ENCODE results near the gene GARNL3. TPM values are rescaled to one million over a fixed set of nuclear protein-coding genes. Genes with fewer than 3 reads are reported as not detected.

Gene GARNL3
- total and polyA plus RNA-seq, 2 donors (not counting 3 experiments of a cell fraction or from before 2014, with no cell fraction given): 1.4 to 8.3 TPM

DNA sequence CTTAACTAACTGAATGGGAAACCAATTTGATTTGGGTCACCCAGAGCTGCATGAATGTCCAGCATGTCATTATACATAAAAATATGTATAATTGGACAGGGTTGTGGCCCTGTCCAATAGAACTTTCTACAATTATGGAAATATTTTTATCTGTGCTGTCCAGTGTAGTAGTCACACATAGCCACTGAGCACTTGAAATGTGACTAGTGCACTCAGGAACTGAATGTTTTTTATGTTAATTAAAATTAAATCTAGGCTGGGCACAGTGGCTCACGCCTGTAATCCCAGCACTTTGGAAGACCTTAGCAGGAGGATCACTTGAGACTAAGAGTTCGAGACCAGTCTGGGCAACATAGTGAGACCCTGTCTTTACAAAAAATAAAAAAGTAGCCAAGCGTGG is 18.6 kb downstream of the GARNL3 start:
- Histone ChIP-seq H3K79me2 (ENCODE audit: control insufficient read depth, insufficient read depth, low read length) (no peaks in the 10 kb centered on the region), H3K27me3 (ENCODE audit: control insufficient read depth in 2 of 2, insufficient read depth in 2 of 2, low read length in 2 of 2) (no peaks in the 10 kb centered on the region), H3K9ac (replicated peaks; ENCODE audit: extremely low read depth, insufficient read depth, low read length) (no peak overlapping the region), H3K9me1 (replicated peaks; ENCODE audit: control insufficient read depth, extremely low read depth, insufficient read depth, low read length) (no peaks in the 10 kb centered on the region), H2AFZ (ENCODE audit: low read depth, low read length) (no peak overlapping the region), H3K36me3 (ENCODE audit: control insufficient read depth in 2 of 2, extremely low read depth in 1 of 2, insufficient read depth in 2 of 2, low read length in 2 of 2) (no peaks in the 10 kb centered on the region), H4K20me1 (replicated peaks; ENCODE audit: control insufficient read depth, extremely low read depth, insufficient read depth, low read length) (no peaks in the 10 kb centered on the region), H3K27ac (ENCODE audit: insufficient read depth, low read depth, low read length) (no peak overlapping the region), H3K4me3 (replicated peaks in 1 of 3; ENCODE audit: insufficient read depth in 1 of 3, low read depth in 1 of 3, low read length in 3 of 3) (no peak overlapping the region), H3K4me1 (ENCODE audit: control insufficient read depth, extremely low read depth, insufficient read depth, low read length) (no peaks in the 10 kb centered on the region), H3K4me2 (ENCODE audit: insufficient read depth, low read length) (no peak overlapping the region), H3K9me3 (replicated peaks; ENCODE audit: control insufficient read depth, insufficient read depth, low read length) (no peaks in the 10 kb centered on the region)
- BruUV-seq (replicated peaks): no TSS peak
- ChIA-PET POLR2A (no interaction called here), CTCF (interaction anchor here (1.3 to 2.4 kb wide), 2 partner anchors 26 to 65 kb away, joined by 3 to 14 read pairs; no protein-coding TSS in a partner anchor)
- intact Hi-C loops (cut with micrococcal nuclease): no loop called here
- FAIRE-seq (no peak), DNase-seq (ENCODE audit: low read depth, low spot score) (no peak)
- TF ChIP-seq, protein P1, sequence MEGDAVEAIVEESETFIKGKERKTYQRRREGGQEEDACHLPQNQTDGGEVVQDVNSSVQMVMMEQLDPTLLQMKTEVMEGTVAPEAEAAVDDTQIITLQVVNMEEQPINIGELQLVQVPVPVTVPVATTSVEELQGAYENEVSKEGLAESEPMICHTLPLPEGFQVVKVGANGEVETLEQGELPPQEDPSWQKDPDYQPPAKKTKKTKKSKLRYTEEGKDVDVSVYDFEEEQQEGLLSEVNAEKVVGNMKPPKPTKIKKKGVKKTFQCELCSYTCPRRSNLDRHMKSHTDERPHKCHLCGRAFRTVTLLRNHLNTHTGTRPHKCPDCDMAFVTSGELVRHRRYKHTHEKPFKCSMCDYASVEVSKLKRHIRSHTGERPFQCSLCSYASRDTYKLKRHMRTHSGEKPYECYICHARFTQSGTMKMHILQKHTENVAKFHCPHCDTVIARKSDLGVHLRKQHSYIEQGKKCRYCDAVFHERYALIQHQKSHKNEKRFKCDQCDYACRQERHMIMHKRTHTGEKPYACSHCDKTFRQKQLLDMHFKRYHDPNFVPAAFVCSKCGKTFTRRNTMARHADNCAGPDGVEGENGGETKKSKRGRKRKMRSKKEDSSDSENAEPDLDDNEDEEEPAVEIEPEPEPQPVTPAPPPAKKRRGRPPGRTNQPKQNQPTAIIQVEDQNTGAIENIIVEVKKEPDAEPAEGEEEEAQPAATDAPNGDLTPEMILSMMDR (IDR thresholded peaks at IDR 0.05; ENCODE audit: extremely low read depth in 1 of 2, insufficient read depth in 1 of 2, low read depth in 1 of 2, low read length in 2 of 2): no peak
- TF ChIP-seq, protein P2, sequence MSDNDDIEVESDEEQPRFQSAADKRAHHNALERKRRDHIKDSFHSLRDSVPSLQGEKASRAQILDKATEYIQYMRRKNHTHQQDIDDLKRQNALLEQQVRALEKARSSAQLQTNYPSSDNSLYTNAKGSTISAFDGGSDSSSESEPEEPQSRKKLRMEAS (IDR thresholded peaks at IDR 0.05; ENCODE audit: insufficient read depth, insufficient read length): no peak
- no peak for TF ChIP-seq JUN (IDR thresholded peaks at IDR 0.05; ENCODE audit: borderline replicate concordance, insufficient read depth, insufficient read length, low read depth)
- TF ChIP-seq POLR2AphosphoS5 (IDR thresholded peaks at IDR 0.05; ENCODE audit: insufficient read depth, low read depth, low read length): no peak
- TF ChIP-seq FOS (IDR thresholded peaks at IDR 0.05; ENCODE audit: borderline replicate concordance, insufficient read depth, low read length): no peak
- no peak for TF ChIP-seq EZH2 (IDR thresholded peaks at IDR 0.05; ENCODE audit: borderline replicate concordance, low read depth, low read length, severe bottlenecking)
- TF ChIP-seq GATA2 (IDR thresholded peaks at IDR 0.05; ENCODE audit: insufficient read depth, insufficient read length, low read depth, low read length): no peak
- dilution Hi-C loops (cut with MboI; ENCODE audit: extremely low pct_ligation_motif_present, low sequenced_read_pairs): no loop called here
